ENCODE measurements around the gene MRO.
A peak's percentile ranks its signal among the peaks of the same experiment; 100 is the strongest.
"Not testable (repeated sequence)": the region's sequence is repeated elsewhere in the genome, so short reads cannot be mapped to it uniquely, and the experiment has no call there.

MRO gene

GRCh38 chr18:50790948-50791347 is 28.9 kb downstream of the MRO start:
- DNase-seq, result no peak

- DNase-seq, result no peak
These were observed 29.6 kb downstream of the MRO start for GRCh38 chr18:50790241-50790640.

- no peak for DNase-seq
These were observed 31.5 kb downstream of the MRO start for GRCh38 chr18:50788284-50788683.

- DNase-seq, result no peak
These were observed 33.0 kb downstream of the MRO start for GRCh38 chr18:50786864-50787263.

GRCh38 chr18:50783553-50783952 is 36.3 kb downstream of the MRO start:
- DNase-seq, result no peak

GRCh38 chr18:50779021-50779420 is 40.8 kb downstream of the MRO start:
- not testable (repeated sequence) for DNase-seq

DNA sequence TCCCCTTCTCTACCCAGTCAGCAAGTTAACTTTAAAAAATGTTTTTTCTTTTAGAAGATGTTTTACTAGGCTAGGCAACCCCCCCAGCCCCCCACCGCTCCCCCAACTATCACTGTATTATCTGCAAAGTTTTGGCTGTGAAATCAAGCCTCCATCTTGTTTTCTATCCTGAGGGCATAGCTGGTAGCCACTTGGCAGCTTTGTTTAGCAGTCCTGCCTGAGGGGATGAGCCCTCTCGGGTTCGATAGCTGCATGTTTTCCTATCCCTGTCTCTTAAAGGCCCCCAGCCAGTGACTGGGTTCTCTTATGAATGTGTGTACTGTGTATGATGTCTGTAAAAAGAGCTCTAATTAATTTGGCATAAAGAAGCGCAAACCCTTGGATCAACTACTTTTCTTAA is 43.4 kb downstream of the MRO start:
- no peak for DNase-seq

GRCh38 chr18:50775726-50776125 is 44.1 kb downstream of the MRO start:
- no peak for DNase-seq

GRCh38 chr18:50775207-50775606 is 44.6 kb downstream of the MRO start:
- DNase-seq, result no peak

DNA sequence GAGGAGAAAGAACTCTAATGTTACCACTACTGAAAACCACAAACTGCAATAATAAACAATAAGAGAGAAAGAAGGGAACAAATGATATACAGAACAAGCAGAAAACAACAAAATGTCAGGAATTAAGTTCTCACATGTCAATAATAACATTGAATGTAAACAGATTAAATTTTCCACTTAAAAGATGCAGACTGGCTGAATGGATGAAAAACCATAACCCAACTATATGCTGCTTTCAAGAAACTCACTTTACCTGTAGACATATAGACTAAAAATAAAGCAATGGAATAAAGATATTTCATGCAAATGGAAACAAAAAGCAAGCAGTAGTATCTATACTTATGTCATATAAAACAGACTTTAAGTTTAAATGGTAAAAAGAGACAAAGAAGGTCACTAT is 50.4 kb downstream of the MRO start:
- no peak for DNase-seq

DNA sequence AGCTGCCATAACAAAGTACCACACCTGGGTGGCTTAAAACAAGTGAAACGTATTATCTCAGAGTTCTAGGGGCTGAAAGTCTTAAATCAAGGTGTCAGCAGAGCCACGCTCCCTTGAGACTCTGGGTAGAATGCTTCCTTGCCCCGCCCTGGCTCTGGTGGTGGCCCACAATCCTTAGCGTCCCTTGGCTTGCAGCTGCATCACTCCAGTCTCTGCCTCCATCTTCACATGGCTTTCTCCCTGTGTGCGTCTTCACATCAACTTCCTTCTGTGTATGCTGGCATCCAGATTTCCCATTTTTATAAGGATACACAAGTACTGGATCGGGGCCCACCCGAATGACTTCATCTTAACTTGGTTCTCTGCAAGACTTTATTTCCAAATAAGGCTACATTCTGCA is 62.5 kb downstream of the MRO start:
- no peak for DNase-seq

DNA sequence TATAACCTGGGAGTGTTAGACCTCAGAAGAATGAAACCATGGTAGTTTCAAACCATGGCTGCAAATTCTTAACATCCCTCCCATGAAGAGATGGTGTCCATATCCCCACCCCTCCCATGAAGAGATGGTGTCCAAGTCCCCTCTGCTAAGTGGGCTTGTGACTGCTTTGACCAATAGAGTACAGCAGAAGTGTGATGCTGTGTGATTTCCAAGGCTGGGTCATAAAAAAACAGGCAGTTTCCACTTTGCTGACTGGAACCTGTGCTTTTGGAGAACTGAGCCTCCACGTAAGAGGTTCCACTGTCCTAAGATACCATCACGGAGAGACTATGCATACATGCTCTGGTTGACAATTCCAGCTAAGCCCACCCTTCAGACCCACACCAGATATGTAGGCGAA is 65.5 kb downstream of the MRO start:
- DNase-seq, result no peak

- DNase-seq, result no peak
These were observed 66.5 kb downstream of the MRO start for GRCh38 chr18:50753311-50753710.

DNA sequence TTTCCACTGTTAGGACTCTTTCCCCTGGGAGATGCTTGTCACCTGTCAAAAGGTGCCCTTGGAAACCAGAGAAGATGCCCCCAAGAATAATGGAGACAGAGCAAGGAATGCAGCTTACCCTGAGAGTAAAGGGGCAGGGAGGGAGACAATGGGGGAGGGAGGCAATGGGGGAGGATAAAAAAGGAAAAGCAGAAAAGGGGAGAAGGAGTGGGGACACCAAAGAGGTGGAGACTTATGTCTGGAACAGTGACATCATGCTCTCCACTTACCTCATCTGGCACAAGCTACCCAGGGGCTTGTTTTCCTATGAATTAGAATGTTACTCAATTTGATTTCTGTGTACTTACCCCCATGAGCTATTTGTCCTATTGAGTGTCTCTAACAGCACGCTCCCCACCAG is 67.9 kb downstream of the MRO start:
- DNase-seq, result no peak

GRCh38 chr18:50751490-50751889 is 68.3 kb downstream of the MRO start:
- DNase-seq, result no peak

DNA sequence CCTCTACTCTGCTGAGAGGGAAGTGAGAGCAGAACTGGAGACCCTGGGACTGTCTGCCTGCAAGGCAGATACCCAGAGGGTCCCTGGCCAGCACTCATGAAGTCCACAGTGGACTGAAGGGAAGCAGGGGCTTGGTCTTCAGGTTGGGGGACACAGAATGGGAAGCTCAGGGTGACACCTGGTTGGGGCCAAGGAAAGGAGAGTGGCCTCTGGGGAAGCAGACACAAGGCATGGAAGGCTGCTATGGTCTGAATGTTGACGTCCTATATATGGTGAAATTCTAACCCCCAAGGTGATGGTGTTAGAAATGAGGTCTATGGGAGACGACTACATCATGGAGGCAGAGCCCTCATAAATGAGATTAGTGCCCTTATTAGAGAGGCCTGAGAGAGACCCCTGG is 69.3 kb downstream of the MRO start:
- no peak for DNase-seq

DNA sequence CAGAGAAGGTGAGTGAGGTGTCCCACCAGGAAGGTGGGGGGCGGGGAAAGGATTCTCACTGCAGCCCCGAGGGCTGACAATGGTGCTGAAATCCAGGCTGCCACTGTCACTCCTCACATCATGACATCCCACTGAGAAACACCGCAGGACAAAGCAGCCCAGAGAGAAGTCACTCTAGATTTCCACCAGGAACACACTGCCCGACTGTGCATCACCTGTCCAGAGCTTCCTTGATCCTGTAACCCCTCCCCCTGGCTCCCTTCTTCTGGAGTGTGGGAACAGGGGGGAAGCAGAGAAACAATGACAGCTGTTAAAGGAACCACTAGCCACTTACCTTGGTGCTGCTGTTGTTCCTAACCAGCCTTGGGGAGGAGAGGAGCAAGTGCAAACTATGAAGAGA is 69.9 kb downstream of the MRO start:
- DNase-seq, result no peak

GRCh38 chr18:50749421-50749820 is 70.4 kb downstream of the MRO start:
- no peak for DNase-seq

DNA sequence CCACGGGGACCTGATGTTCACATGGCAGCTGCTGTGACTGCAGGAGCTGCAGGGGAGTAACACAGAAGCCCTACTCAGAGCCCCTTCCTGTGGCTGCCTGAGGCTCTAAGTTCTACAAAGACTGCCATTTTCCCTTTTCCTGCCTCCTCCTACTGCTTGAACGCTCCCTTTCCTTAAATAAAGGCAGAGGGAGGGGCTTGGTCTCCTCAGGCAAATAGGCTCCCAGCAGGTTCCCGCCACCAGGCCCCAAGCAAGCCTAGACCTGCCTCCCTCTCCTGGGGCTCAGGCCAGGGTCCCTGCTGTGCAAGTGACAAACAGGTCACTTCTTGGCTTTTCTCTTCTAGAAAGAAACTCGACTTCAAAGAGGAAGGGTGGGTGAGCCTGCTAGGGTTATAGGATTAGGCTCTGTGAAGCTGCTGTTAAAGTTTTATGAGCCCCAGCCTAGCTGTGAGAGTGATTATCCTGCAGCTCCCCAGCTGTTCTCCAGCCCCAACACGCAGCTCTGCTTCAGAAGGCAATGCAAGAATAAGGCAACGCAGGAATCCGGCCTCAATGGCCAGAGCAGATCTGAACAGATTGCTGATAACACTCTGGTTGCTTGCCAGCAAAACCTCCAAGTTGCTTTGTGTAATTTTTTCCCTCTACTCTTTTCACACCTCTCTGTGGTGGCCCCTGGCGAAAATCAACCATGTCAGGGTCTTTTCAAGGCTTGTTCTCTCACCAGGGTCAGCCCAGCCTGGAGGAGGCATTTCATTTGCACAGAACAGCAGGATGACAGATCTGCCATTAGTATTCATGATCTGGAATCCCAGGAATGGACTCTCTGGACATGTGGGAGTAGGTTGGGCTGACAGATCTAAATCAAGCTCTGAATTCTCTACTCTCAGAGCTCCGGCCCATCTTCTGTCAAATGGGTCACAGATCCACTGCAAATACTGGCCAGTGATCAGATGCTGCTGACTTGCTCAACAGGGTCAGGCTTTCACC is 71.3 kb downstream of the MRO start:
- DNase-seq, result peak; percentile 23

DNA sequence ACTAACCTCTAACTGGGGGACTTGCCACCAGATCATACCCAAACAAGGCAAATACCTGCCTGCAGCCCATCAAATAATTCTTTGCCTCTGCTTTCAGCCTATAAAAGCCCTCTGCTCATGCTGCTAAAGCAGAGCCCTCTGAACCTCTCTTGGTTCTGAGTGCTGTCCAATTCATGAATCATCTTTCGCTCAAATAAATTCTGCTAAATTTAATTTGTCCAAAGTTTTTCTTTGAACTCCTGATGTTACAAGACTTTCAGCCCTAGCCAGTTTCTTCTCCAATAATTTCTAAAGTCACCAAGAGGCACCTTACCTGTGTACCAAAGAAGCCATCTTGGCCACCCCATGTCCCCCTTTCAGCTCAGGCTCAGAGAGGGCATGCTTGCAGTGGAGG is 72.0 kb downstream of the MRO start:
- no peak for DNase-seq

DNA sequence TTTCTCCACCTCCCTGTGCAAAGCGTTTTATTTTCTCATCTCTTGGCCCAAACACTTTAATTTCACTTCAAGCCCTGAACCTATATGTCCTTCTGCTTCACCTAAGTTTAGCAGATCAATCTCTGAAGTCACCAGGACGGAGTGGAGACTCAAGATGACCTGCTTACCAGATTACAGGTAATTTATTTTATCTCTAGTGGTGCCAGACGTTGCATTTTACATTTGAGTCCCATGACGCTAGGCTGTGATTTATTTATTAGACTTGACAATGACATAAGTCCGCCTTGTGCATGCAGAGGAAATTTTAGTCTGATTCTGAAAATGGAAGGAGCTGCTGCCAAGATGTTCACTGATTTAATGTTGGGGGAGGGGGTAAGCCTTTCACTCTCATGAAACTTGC is 73.9 kb downstream of the MRO start:
- no peak for DNase-seq

Measured in NCI-H510A treated with DMSO at 0.1 percent for 48 hours (cell line).